Measurements from ENCODE around the gene RAP1A.

DNA sequence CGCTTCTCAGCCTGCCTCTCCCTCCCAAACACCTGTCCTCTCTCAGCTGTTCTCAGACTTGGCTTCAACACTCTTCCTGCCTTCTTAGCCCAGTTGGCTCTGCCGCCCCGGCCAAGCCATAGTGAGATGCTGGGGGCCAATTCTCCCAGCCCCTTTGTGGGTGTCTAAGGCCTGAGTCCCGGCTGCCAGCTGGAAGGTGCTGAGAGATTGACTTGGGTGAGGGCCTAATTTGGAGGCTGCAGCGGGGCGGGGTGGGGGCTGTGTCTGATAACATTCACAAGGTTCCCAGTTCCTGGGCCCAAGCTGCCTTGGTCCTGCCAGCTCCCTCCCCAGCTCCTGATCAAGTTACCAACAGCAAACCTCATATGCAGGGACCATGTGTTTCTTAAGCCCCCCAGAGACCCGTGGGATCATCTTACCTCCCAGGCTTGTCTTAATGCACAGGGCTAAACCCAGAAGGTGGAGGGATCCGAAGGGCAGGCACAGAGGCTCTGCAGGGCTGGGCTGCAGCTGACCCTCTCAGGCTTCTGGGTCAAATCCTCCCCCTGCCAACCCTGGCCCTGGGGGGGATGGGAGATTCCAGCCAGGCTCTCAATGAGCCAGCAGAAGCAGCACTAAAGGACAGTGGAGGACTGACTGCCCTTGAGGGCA is 109.8 kb downstream of the RAP1A start:
- TF ChIP-seq, protein P1, sequence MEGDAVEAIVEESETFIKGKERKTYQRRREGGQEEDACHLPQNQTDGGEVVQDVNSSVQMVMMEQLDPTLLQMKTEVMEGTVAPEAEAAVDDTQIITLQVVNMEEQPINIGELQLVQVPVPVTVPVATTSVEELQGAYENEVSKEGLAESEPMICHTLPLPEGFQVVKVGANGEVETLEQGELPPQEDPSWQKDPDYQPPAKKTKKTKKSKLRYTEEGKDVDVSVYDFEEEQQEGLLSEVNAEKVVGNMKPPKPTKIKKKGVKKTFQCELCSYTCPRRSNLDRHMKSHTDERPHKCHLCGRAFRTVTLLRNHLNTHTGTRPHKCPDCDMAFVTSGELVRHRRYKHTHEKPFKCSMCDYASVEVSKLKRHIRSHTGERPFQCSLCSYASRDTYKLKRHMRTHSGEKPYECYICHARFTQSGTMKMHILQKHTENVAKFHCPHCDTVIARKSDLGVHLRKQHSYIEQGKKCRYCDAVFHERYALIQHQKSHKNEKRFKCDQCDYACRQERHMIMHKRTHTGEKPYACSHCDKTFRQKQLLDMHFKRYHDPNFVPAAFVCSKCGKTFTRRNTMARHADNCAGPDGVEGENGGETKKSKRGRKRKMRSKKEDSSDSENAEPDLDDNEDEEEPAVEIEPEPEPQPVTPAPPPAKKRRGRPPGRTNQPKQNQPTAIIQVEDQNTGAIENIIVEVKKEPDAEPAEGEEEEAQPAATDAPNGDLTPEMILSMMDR (conservative IDR thresholded peaks at IDR 0.05 in 1 of 2, IDR thresholded peaks at IDR 0.05 in 1 of 2; ENCODE audit: extremely low read depth in 1 of 2, insufficient read depth in 1 of 2, low read depth in 1 of 2, low read length in 2 of 2): no peak
- no peak for TF ChIP-seq EZH2 (IDR thresholded peaks at IDR 0.05; ENCODE audit: borderline replicate concordance, low read length)
